Fibroblast of skin of scalp (primary cell): Measurements from ENCODE around the gene SERGEF.

Experiments
- DNase-seq: peaks from one replicate; pipeline ENCODE4 v3.0.0-alpha.2; 2013

Gene SERGEF

GRCh38 chr11:17747131-17747955 lies 265.5 kb downstream of the SERGEF start:
- no peak for DNase-seq

- DNase-seq: no peak
These were observed 266.8 kb downstream of the SERGEF start for GRCh38 chr11:17746096-17746495.

- no peak for DNase-seq
These were observed 267.6 kb downstream of the SERGEF start for GRCh38 chr11:17745023-17745772.

- DNase-seq: peak; percentile 34
These were observed 268.5 kb downstream of the SERGEF start for GRCh38 chr11:17744151-17744940.

GRCh38 chr11:17743808-17744119 lies 269.1 kb downstream of the SERGEF start:
- peak; percentile 49 for DNase-seq

- no peak for DNase-seq
These were observed 269.6 kb downstream of the SERGEF start for GRCh38 chr11:17743026-17743807.

- no peak for DNase-seq
These were observed 270.8 kb downstream of the SERGEF start for GRCh38 chr11:17742019-17742418.

GRCh38 chr11:17741487-17741886 lies 271.4 kb downstream of the SERGEF start:
- no peak for DNase-seq

GRCh38 chr11:17740649-17741235 lies 272.1 kb downstream of the SERGEF start:
- no peak for DNase-seq

GRCh38 chr11:17739945-17740338 lies 272.9 kb downstream of the SERGEF start:
- no peak for DNase-seq

GRCh38 chr11:17738151-17738973 lies 274.5 kb downstream of the SERGEF start:
- no peak for DNase-seq
